HepG2 (cell line): ENCODE measurements around the gene ALB. TPM values are rescaled to one million over a fixed set of nuclear protein-coding genes. Genes with fewer than 3 reads are reported as not detected.

Experiments
- AFF4 ChIP-seq: sonication (generic); formaldehyde crosslinking; IDR thresholded peaks from 2 replicates; pipeline ENCODE4 v1.4.0; 2020; ENCODE audit warnings: missing genetic modification reagents
- ARID4A ChIP-seq: sonication (generic); formaldehyde crosslinking; IDR thresholded peaks from 2 replicates; pipeline ENCODE4 v1.5.0; 2020; ENCODE audit warnings: mild to moderate bottlenecking, missing genetic modification reagents, borderline replicate concordance
- BCL3 ChIP-seq: sonication (generic); formaldehyde crosslinking; IDR thresholded peaks from 2 replicates; pipeline ENCODE4 v1.5.1; 2020; ENCODE audit warnings: mild to moderate bottlenecking, missing genetic modification reagents, moderate library complexity
- DDIT3 ChIP-seq: sonication (generic); formaldehyde crosslinking; IDR thresholded peaks from 2 replicates; pipeline ENCODE4 v1.4.0; 2020; ENCODE audit warnings: mild to moderate bottlenecking, missing genetic modification reagents
- ETV6 ChIP-seq: sonication (generic); formaldehyde crosslinking; conservative IDR thresholded peaks from 2 replicates; pipeline ENCODE4 v1.4.0; 2020; ENCODE audit warnings: missing genetic modification reagents
- FOXK2 ChIP-seq: fragments of 450-650 bp; IDR thresholded peaks from 2 replicates; pipeline ENCODE4 v1.6.1; 2016
- HNRNPL ChIP-seq: fragments of 200-400 bp; formaldehyde crosslinking; IDR thresholded peaks from 2 replicates; pipeline ENCODE4 v1.6.1; 2017; ENCODE audit warnings: mild to moderate bottlenecking, low read depth, low read length
- KDM5A ChIP-seq: fragments of 200-600 bp; sonication (generic); IDR thresholded peaks from 2 replicates; pipeline ENCODE4 v1.7.0; 2018; ENCODE audit warnings: antibody characterized with exemption, mild to moderate bottlenecking, low read length, borderline replicate concordance
- POLR2A ChIP-seq, 2 experiments: IDR thresholded peaks; 2 replicates each; pipeline ENCODE4 v1.6.1; 2011; ENCODE audit warnings: low read depth in 2 of 2, low read length in 2 of 2, mild to moderate bottlenecking in 1 of 2, moderate library complexity in 1 of 2; ENCODE audit not compliant: insufficient read depth in 1 of 2
- RCOR2 ChIP-seq: IDR thresholded peaks from 2 replicates; pipeline ENCODE4 v1.6.1; 2016; ENCODE audit warnings: missing biosample characterization, missing genetic modification reagents
- SPEN ChIP-seq: sonication (generic); formaldehyde crosslinking; IDR thresholded peaks from 2 replicates; pipeline ENCODE4 v1.5.1; 2020; ENCODE audit warnings: low read depth, mild to moderate bottlenecking, missing genetic modification reagents
- ZNF142 ChIP-seq: sonication (generic); formaldehyde crosslinking; IDR thresholded peaks from 2 replicates; pipeline ENCODE4 v1.4.0; 2020; ENCODE audit warnings: missing genetic modification reagents
- ZNF451 ChIP-seq: sonication (generic); formaldehyde crosslinking; IDR thresholded peaks from 2 replicates; pipeline ENCODE4 v1.5.0; 2020; ENCODE audit warnings: mild to moderate bottlenecking, missing genetic modification reagents
- ZNF564 ChIP-seq: sonication (generic); formaldehyde crosslinking; IDR thresholded peaks from 2 replicates; pipeline ENCODE4 v1.8.1; 2023; ENCODE audit warnings: mild to moderate bottlenecking, missing genetic modification reagents
- ZNF567 ChIP-seq: sonication (generic); formaldehyde crosslinking; IDR thresholded peaks from 2 replicates; pipeline ENCODE4 v1.8.1; 2023; ENCODE audit warnings: mild to moderate bottlenecking, missing genetic modification reagents, borderline replicate concordance
- polyA plus RNA-seq, 8 experiments: library from polyadenylated mRNA; depleted of rRNA in 3 of 8; stranded (reverse) in 7 of 8; unstranded in 1 of 8; fragments of >200 nt; fragmentation: Illumina TruSeq in 4 of 8; extraction: Trizol in 4 of 8; gene quantifications; 2 replicates each; pipeline versions ENCODE4 v1.2.1 to v1.2.3, GENCODE V29; 2011 to 2016; ENCODE audit warnings: low read depth in 4 of 8, missing spikeins in 1 of 8, mixed read lengths in 1 of 8; ENCODE audit not compliant: insufficient read depth in 1 of 8
- total RNA-seq, 5 experiments: library from RNA; depleted of rRNA; stranded (reverse); fragments of >200 nt; fragmentation: Illumina TruSeq; extraction: Trizol; gene quantifications; 2 replicates each; pipeline ENCODE4 v1.2.3, GENCODE V29; 2016; ENCODE audit warnings: low read depth in 1 of 5

ALB gene
- total and polyA plus RNA-seq, 2 of the 13 experiments (the other 11 are each of a cell fraction or from before 2014, with no cell fraction given) = 22,259 to 22,625 TPM

GRCh38 chr4:73405138-73405537 lies 1.1 kb downstream of the ALB start (continued):
- TF ChIP-seq BCL3 (no peak), POLR2A (IDR thresholded peaks at IDR 0.05; ENCODE audit: insufficient read depth in 1 of 2, low read depth in 2 of 2, low read length in 2 of 2) (peak in 1 of 2 experiments; percentile 58; a peak in 2 of 4 replicates), ZNF567 (CRISPR knock-in tag) (no peak), ZNF564 (CRISPR knock-in tag) (no peak), AFF4 (CRISPR knock-in tag) (peak; percentile 90), RCOR2 (CRISPR knock-in tag) (no peak), ETV6 (CRISPR knock-in tag) (no peak), DDIT3 (CRISPR knock-in tag) (no peak; the same call in 1 of the 2 replicates), FOXK2 (no peak), ZNF142 (CRISPR knock-in tag) (no peak), ARID4A (CRISPR knock-in tag) (no peak), KDM5A (peak; percentile 44; the same call in 1 of the 2 replicates), SPEN (CRISPR knock-in tag) (no peak), ZNF451 (CRISPR knock-in tag) (no peak), HNRNPL (0 out of 2 replicates have a peak, but pooled peaks have one; percentile 43)
